GM18951 (cell line): ENCODE results near the gene SERPINE1.
"Not testable (repeated sequence)": the region's sequence is repeated elsewhere in the genome, so short reads cannot be mapped to it uniquely, and the experiment has no call there.

Experiments used
- POLR2A ChIP-seq: IDR thresholded peaks from 4 replicates; pipeline ENCODE4 v1.6.1; 2011; ENCODE audit warnings: mild to moderate bottlenecking; ENCODE audit not compliant: insufficient read length, insufficient read depth; ENCODE audit errors: extremely low read depth
- in situ Hi-C: fragments of 300-500 bp; cut with MboI; formaldehyde crosslinking; loops from one replicate; pipeline ENCODE4 v1.12.0; 2022; ENCODE audit warnings: low sequenced_read_pairs, mixed read lengths, inconsistent platforms; ENCODE audit not compliant: unreplicated experiment

SERPINE1 gene

DNA sequence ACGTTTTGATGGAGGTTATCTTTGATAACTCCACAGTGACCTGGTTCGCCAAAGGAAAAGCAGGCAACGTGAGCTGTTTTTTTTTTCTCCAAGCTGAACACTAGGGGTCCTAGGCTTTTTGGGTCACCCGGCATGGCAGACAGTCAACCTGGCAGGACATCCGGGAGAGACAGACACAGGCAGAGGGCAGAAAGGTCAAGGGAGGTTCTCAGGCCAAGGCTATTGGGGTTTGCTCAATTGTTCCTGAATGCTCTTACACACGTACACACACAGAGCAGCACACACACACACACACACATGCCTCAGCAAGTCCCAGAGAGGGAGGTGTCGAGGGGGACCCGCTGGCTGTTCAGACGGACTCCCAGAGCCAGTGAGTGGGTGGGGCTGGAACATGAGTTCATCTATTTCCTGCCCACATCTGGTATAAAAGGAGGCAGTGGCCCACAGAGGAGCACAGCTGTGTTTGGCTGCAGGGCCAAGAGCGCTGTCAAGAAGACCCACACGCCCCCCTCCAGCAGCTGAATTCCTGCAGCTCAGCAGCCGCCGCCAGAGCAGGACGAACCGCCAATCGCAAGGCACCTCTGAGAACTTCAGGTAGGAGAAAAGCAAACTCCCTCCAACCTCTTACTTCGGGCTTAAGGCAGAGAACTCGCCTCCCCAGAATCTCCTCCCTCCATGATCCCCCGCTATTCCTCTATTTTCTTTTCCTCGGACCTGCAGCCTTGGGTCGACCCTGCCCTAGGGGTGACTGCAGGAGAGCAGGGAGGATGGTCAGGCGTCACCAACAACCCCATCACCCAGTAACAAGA is at the start of gene SERPINE1:
TSS of gene SERPINE1 (plus strand) at position 454 of the 809 bp plus-strand sequence. CDS start 1,290 bp downstream, outside the sequence.
- peak; percentile 37 for TF ChIP-seq POLR2A
- in situ Hi-C loops: no loop called here

DNA sequence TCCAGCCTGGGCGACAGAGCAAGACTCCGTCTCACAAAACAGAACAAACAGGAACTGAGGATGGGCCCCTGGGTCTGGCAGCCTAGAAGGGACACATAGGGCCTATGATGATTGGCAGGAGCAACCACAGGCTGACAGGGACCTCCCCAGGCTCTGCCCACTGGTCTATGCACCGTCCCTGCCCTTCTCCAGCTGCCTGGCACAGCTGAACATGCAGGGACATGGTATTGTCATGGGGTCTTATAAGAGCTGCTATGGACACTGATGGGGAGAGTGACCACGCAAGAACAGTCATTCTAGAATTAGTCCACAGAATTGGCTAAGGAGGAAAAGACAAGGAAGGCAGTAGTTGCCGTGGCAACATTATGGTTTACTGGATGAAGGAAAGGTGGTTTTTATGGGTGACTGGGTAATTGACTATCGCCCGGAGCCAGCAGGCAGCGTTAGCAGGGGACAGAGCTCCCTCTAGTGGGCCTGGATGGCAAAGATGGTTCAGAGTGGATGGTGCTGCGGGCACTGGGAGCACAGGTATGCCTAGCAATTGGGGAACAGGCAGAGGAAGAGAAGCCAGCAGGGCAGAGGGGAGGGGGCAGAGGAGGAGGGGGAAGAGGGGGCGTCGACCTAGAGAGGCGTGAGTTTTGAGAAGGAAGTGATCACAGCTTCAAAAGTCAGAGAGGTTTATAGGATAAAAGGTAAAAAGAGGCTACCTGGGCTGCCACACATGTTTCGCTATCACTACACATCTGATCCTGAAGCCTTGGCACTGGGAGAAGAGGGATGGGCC is 49.4 kb upstream of the SERPINE1 start:
- in situ Hi-C loops: no loop called here
- TF ChIP-seq POLR2A: no peak

DNA sequence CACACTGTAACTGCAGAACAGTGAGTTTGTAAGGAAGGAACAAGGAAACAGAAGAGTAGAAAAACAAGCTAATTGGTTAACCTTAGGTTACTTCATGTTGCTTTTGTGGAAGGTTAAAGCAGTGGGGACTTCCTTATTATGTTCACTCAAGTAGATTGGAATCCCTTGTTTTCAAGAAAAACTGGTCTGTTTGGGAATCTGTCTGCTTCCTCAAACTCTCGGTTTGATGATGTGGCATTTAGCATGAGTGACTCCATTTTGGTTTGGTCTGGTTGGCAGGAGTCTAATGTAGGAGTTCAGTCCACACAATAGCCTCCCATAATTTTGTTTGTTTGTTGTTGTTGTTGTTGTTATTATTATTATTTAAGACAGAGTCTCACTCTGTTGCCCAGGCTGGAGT is 45.5 kb upstream of the SERPINE1 start:
- in situ Hi-C loops: no loop called here
- TF ChIP-seq POLR2A: no peak

DNA sequence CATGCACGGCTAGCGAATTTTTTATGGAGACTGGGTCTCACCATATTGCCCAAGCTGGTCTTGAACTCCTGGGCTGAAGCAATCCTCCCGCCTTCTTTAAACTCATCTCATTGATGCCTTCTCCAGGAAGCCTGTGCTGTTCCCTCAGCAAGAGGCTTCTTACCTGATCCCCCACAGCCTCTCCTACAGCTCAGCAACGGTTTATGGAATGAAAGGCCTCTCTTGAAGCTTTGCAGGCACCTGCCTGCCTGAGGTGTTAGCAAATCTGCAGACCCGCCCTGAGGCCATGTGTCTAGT is 42.1 kb upstream of the SERPINE1 start:
- in situ Hi-C loops: no loop called here
- no peak for TF ChIP-seq POLR2A

DNA sequence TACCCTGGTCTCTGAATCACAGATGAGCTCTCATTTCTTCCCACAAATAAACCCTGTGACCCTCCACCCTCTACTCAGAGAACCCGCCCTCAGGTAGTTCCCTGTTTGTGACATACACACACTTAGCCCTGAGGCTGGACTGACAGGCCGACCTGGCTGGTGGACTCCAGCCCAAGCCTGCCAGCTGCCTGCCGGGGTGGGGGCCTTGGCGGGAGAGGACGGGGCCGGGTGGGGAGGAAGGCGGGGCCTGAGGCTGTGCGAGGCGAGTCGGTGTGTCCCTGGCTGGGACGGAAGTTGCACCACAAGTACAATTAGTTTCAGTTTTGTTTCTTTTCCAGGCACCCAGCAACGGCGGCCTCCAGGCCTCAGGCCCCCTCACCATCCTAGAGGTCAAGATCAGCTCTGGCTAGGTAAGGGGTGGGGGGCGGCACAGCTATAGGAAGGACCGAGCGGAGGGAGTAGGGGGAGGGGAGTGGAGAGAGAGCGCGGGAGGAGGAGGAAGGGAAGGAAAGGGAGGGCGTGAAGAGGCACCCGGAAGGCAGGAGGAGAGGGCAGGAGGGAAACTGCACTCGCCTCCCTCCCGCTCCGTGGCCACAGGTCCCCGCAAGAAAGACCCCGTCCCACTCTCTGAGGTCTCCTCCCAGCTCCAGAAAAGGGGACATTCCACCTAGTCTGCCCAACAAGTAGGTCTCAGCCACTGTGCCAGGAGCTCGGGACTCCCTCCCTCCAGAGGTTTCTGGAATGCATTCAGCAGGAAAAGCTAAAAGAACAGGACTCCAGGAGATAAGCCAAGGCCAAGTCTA is 41.5 kb upstream of the SERPINE1 start, which contains the start of gene TRIM56:
TSS of gene TRIM56 (plus strand) at position 320 of the 803 bp plus-strand sequence. CDS start 1,832 bp downstream, outside the sequence.
- TF ChIP-seq POLR2A: peak; percentile 76
- in situ Hi-C loops: no loop called here

DNA sequence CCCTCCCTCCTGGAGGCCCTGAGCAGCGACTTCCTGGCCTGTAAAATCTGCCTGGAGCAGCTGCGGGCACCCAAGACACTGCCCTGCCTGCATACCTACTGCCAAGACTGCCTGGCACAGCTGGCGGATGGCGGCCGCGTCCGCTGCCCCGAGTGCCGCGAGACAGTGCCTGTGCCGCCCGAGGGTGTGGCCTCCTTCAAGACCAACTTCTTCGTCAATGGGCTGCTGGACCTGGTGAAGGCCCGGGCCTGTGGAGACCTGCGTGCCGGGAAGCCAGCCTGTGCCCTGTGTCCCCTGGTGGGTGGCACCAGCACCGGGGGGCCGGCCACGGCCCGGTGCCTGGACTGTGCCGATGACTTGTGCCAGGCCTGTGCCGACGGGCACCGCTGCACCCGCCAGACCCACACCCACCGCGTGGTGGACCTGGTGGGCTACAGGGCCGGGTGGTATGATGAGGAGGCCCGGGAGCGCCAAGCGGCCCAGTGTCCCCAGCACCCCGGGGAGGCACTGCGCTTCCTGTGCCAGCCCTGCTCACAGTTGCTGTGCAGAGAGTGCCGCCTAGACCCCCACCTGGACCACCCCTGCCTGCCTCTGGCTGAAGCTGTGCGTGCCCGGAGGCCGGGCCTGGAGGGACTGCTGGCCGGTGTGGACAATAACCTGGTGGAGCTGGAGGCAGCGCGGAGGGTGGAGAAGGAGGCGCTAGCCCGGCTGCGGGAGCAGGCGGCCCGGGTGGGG is 39.4 kb upstream of the SERPINE1 start:
- in situ Hi-C loops: no loop called here
- no peak for TF ChIP-seq POLR2A

GRCh38 chr7:101088069-101088425 is 38.9 kb upstream of the SERPINE1 start:
- in situ Hi-C loops: no loop called here

DNA sequence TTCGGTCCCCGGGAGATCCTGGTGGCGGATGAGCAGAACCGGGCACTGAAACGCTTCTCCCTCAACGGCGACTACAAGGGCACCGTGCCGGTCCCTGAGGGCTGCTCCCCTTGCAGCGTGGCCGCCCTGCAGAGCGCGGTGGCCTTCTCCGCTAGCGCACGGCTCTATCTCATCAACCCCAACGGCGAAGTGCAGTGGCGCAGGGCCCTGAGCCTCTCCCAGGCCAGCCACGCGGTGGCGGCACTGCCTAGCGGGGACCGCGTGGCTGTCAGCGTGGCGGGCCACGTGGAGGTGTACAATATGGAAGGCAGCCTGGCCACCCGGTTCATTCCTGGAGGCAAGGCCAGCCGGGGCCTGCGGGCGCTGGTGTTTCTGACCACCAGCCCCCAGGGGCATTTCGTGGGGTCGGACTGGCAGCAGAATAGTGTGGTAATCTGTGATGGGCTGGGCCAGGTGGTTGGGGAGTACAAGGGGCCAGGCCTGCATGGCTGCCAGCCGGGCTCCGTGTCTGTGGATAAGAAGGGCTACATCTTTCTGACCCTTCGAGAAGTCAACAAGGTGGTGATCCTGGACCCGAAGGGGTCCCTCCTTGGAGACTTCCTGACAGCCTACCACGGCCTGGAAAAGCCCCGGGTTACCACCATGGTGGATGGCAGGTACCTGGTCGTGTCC is 37.9 kb upstream of the SERPINE1 start:
- TF ChIP-seq POLR2A: no peak
- in situ Hi-C loops: no loop called here

More at GRCh38 chr7:101088069-101088425, 38.9 kb upstream of the SERPINE1 start:
- TF ChIP-seq POLR2A: no peak

DNA sequence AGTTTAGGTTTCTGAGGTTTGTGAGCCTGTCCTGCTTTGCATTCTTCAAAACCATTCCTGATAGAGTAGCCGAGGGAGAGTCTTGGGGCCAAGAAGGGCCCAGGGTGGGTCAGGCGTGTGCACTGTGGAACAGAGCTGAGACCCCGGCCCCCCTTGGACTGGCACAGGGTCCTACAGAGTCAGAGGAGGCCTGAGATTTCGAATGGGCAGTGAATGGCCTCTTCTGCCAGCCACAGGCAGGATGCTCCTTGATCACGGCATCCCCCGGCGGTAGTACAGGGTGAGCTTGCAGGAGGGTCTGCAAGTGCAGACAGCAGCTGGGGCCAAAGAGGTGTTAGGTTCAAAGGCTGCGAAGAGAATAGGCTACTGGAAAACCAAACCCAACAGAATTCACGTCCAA is 37.0 kb upstream of the SERPINE1 start:
- TF ChIP-seq POLR2A: peak; percentile 16
- in situ Hi-C loops: no loop called here

- in situ Hi-C loops: not testable (repeated sequence)
These were observed 34.5 kb upstream of the SERPINE1 start for GRCh38 chr7:101092266-101092905.

DNA sequence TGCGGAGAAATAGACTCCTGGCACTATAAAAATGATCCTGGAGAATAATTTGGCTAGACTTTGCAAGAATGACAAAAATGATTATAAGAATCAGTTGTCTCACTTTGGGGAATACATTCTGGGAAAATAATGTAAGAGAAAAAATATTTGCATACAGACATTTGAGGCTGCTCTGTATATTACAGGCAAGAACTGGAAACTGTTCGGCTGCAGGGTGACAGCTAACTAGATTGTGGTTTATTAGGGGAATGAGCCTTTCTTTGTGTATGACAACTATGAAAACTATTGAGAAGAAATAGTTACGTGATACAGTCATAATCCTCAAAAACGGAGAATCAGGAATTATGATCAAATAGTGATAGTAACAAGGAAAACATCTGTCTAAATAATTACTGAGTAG is 33.0 kb upstream of the SERPINE1 start:
- no peak for TF ChIP-seq POLR2A
- in situ Hi-C loops: no loop called here

DNA sequence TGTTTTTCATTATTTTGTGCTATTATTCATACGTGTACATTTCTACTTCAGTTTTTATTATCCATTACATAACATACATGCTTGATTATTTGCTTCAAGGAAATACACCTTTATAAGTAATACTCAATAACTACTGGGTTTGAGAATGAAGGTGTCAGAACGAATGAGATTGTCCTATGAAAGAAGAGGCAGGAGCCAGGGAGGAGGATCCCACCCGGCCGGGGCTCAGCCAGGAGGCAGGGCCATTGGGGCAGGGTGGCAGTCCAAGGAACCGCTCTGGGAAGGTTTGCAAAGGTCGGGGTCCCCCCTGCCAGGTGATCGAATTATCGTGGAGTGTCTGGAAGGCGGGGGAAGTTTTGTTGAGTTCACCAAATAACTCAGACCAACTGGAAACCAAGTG is 32.5 kb upstream of the SERPINE1 start:
- TF ChIP-seq POLR2A: no peak

More for the DNA sequence above, 32.5 kb upstream of the SERPINE1 start:
- in situ Hi-C loops: no loop called here
